Mesenchymal stem cell (in vitro differentiated cells and primary cell): Measurements from ENCODE around the gene CEP70.

ENCODE experiments used
- DNase-seq: peaks from one replicate; pipeline ENCODE4 v3.0.0-alpha.2; 2013
- H2AFZ ChIP-seq: one replicate; pipeline ENCODE4 v1.6.1; 2013; ENCODE audit warnings: low read depth, mild to moderate bottlenecking, control low read depth, inconsistent platforms, low read length, moderate library complexity
- H2AK5ac ChIP-seq: 2 replicates; pipeline ENCODE4 v1.6.1; 2013; ENCODE audit warnings: low read length, moderate library complexity, mild to moderate bottlenecking, inconsistent platforms; ENCODE audit not compliant: severe bottlenecking
- H2BK120ac ChIP-seq: one replicate; pipeline ENCODE4 v1.6.1; 2013; ENCODE audit warnings: low read depth, mild to moderate bottlenecking, inconsistent platforms, low read length, moderate library complexity
- H2BK12ac ChIP-seq, 2 experiments: one replicate each; pipeline ENCODE4 v1.6.1; 2013; ENCODE audit warnings: inconsistent platforms in 2 of 2, low read length in 2 of 2, mild to moderate bottlenecking in 2 of 2, moderate library complexity in 2 of 2, control low read depth in 1 of 2
- H2BK15ac ChIP-seq: one replicate; pipeline ENCODE4 v1.6.1; 2013; ENCODE audit warnings: mild to moderate bottlenecking, low read depth, inconsistent platforms; ENCODE audit not compliant: poor library complexity, severe bottlenecking
- H2BK5ac ChIP-seq: 2 replicates; pipeline ENCODE4 v1.6.1; 2013; ENCODE audit warnings: low read depth, mild to moderate bottlenecking, low read length, control low read depth, inconsistent platforms; ENCODE audit not compliant: poor library complexity, severe bottlenecking
- H3K14ac ChIP-seq, 2 experiments: one replicate each; pipeline ENCODE4 v1.6.1; 2013; ENCODE audit warnings: inconsistent platforms in 2 of 2, low read length in 2 of 2, control low read depth in 1 of 2, mild to moderate bottlenecking in 1 of 2, moderate library complexity in 1 of 2
- H3K18ac ChIP-seq, 2 experiments: one replicate each; pipeline ENCODE4 v1.6.1; 2013; ENCODE audit warnings: inconsistent platforms in 2 of 2, low read length in 2 of 2, control low read depth in 1 of 2, low read depth in 1 of 2, mild to moderate bottlenecking in 1 of 2
- H3K23ac ChIP-seq, 2 experiments: one replicate each; pipeline ENCODE4 v1.6.1; 2013; ENCODE audit warnings: inconsistent platforms in 2 of 2, low read length in 2 of 2, mild to moderate bottlenecking in 2 of 2, moderate library complexity in 2 of 2, control low read depth in 1 of 2
- H3K27ac ChIP-seq: 2 replicates; pipeline ENCODE4 v1.5.1; 2013; ENCODE audit warnings: mild to moderate bottlenecking, moderate library complexity, low read length, control low read depth, inconsistent platforms; ENCODE audit not compliant: poor library complexity, severe bottlenecking
- H3K27me3 ChIP-seq, 2 experiments: 2 replicates each; pipeline versions ENCODE4 v1.6.1 to v1.7.0; 2013; ENCODE audit warnings: low read length in 2 of 2, mild to moderate bottlenecking in 2 of 2, moderate library complexity in 2 of 2, control low read depth in 1 of 2, inconsistent platforms in 1 of 2; ENCODE audit not compliant: control insufficient read depth in 1 of 2, insufficient read depth in 1 of 2
- H3K36me3 ChIP-seq, 2 experiments: 2 replicates each; pipeline versions ENCODE4 v1.6.1 to v1.7.0; 2013; ENCODE audit warnings: low read length in 2 of 2, control low read depth in 1 of 2, inconsistent platforms in 1 of 2, low read depth in 1 of 2, mild to moderate bottlenecking in 1 of 2; ENCODE audit not compliant: insufficient read depth in 2 of 2, control insufficient read depth in 1 of 2
- H3K4ac ChIP-seq, 2 experiments: one replicate each; pipeline ENCODE4 v1.6.1; 2013; ENCODE audit warnings: inconsistent platforms in 2 of 2, low read length in 2 of 2, mild to moderate bottlenecking in 2 of 2, moderate library complexity in 2 of 2, control low read depth in 1 of 2, low read depth in 1 of 2
- H3K4me1 ChIP-seq: 2 replicates; pipeline ENCODE4 v1.6.1; 2013; ENCODE audit warnings: low read depth, low read length, control low read depth; ENCODE audit not compliant: control insufficient read depth, insufficient read depth
- H3K4me2 ChIP-seq: 2 replicates; pipeline ENCODE4 v1.6.1; 2013; ENCODE audit warnings: low read length, mild to moderate bottlenecking, inconsistent platforms; ENCODE audit not compliant: poor library complexity, severe bottlenecking
- H3K4me3 ChIP-seq, 2 experiments: 2 replicates each; pipeline versions ENCODE4 v1.5.1 to v1.7.0; 2013; ENCODE audit warnings: low read length in 2 of 2, mild to moderate bottlenecking in 2 of 2, control low read depth in 1 of 2, low read depth in 1 of 2; ENCODE audit not compliant: insufficient read depth in 1 of 2
- H3K79me1 ChIP-seq: replicated peaks from 2 replicates; pipeline ENCODE4 v1.6.1; 2013; ENCODE audit warnings: mild to moderate bottlenecking, control low read depth, low read length, inconsistent platforms; ENCODE audit not compliant: poor library complexity, severe bottlenecking
- H3K9ac ChIP-seq: 2 replicates; pipeline ENCODE4 v1.7.0; 2013; ENCODE audit warnings: mild to moderate bottlenecking, low read length, moderate library complexity
- H3K9me3 ChIP-seq: 2 replicates; pipeline ENCODE4 v1.7.0; 2013; ENCODE audit warnings: mild to moderate bottlenecking, low read length; ENCODE audit not compliant: control insufficient read depth
- H4K8ac ChIP-seq: one replicate; pipeline ENCODE4 v1.6.1; 2013; ENCODE audit warnings: inconsistent platforms, mild to moderate bottlenecking, low read length, moderate library complexity
- H4K91ac ChIP-seq: one replicate; pipeline ENCODE4 v1.6.1; 2013; ENCODE audit warnings: mild to moderate bottlenecking, low read length, inconsistent platforms
- WGBS: methylation state at CpG from one replicate; pipeline ENCODE4 v1.1.7; 2013; ENCODE audit warnings: mixed read lengths; 5-methylcytosine and 5-hydroxymethylcytosine counted together

Gene CEP70

DNA sequence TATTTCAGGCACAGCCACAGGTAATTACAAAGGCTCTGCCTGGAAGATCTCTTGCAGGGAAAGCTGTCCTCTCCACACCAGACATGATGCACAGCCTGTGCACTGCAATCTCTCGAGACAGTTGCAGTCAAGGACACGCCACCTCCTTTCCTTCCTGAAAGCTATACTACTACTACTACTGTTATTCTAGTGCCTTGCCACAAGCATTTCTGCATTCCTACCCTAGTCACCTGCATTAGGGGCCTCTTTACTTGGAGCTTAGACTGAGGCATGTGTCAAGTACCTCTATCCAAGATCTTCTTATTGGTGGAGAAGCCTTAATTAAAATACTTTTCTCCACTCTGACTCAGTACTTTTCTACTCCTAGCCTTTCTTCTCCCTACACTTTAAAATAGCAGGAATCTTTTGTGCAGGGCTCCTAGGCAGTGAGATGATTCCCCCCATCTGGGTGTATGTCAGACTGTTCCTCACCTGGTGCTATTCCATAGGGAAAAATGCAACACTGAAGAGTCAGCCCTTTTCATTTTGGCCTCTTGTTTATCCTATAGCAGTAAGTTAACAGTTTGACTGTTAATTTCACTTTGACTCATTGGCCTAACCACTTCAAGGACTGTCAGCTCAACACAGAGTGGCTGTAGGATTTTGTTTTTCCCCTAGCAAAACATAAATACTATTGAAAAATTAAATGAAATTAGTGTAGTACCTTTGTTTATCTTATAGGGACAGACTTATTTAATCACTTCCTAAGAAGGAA lies 80.8 kb downstream of the CEP70 start:
- H3K9ac ChIP-seq, result no peak overlapping the region
- no peak overlapping the region for H3K4me3 ChIP-seq
- H2AFZ ChIP-seq, result no peak overlapping the region
- no peak for DNase-seq
- H3K27ac ChIP-seq, result no peak overlapping the region
- H2BK15ac ChIP-seq, result no peak overlapping the region
- no peak overlapping the region for H4K8ac ChIP-seq
- no peaks in the 10 kb centered on the region for H3K4me1 ChIP-seq
- H3K9me3 ChIP-seq, result no peaks in the 10 kb centered on the region
- no peak overlapping the region for H3K18ac ChIP-seq
- H3K23ac ChIP-seq, result no peak overlapping the region
- no peak overlapping the region for H2BK120ac ChIP-seq
- 96% methylated on average over 2 of the region's 2 CpGs for WGBS
- H3K36me3 ChIP-seq, result no peaks in the 10 kb centered on the region
- no peak overlapping the region for H2AK5ac ChIP-seq
- H3K14ac ChIP-seq, result no peak overlapping the region
- no peaks in the 10 kb centered on the region for H3K27me3 ChIP-seq
- H4K91ac ChIP-seq, result no peak overlapping the region
- no peak overlapping the region for H3K4ac ChIP-seq
- H2BK5ac ChIP-seq, result no peak overlapping the region
- peaks cover 2% of the 10 kb centered on the region for H3K79me1 ChIP-seq
- no peak overlapping the region for H2BK12ac ChIP-seq
- no peak overlapping the region for H3K4me2 ChIP-seq

DNA sequence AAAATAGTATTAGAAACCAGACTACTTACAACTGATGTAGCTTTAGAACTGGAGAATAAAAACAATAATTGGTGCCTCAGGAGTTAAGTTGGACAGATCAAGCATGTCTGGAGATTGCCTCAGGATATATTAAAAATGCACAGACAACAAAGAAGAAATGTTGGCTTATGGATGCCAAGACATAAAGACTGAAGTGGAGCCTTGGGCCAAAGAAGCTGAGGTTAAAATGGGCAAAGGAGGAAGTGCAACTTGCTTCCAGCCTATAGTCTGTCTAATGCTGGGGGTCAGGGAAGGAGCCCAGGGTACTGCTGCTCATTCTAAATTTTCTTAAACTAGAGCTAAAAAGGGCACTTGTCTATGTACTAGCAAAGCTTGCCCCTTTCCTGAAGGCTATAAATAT lies 82.1 kb downstream of the CEP70 start:
- Histone ChIP-seq H4K91ac (no peak overlapping the region), H2BK120ac (no peak overlapping the region), H3K27me3 (no peaks in the 10 kb centered on the region), H3K9ac (no peak overlapping the region), H4K8ac (no peak overlapping the region), H3K4ac (no peak overlapping the region), H3K36me3 (no peaks in the 10 kb centered on the region), H2AK5ac (no peak overlapping the region), H2BK15ac (no peak overlapping the region), H3K4me1 (no peaks in the 10 kb centered on the region), H2BK5ac (no peak overlapping the region), H2AFZ (no peak overlapping the region), H3K23ac (no peak overlapping the region), H3K4me2 (no peak overlapping the region), H3K79me1 (peaks cover 2% of the 10 kb centered on the region), H3K14ac (no peak overlapping the region), H3K18ac (no peak overlapping the region), H3K4me3 (no peak overlapping the region), H2BK12ac (no peak overlapping the region), H3K27ac (no peak overlapping the region), H3K9me3 (no peaks in the 10 kb centered on the region)
- no peak for DNase-seq

- Histone ChIP-seq H3K27me3 (no peaks in the 10 kb centered on the region), H3K14ac (no peak overlapping the region), H2BK12ac (no peak overlapping the region), H3K4ac (no peak overlapping the region), H3K4me3 (no peak overlapping the region), H2AFZ (no peak overlapping the region), H2AK5ac (no peak overlapping the region), H3K36me3 (no peaks in the 10 kb centered on the region), H3K4me2 (no peak overlapping the region), H3K23ac (no peak overlapping the region), H4K91ac (no peak overlapping the region), H3K4me1 (no peaks in the 10 kb centered on the region), H4K8ac (no peak overlapping the region), H3K27ac (no peak overlapping the region), H3K18ac (no peak overlapping the region), H2BK15ac (no peak overlapping the region), H3K9ac (no peak overlapping the region), H2BK120ac (no peak overlapping the region), H3K79me1 (peaks cover 2% of the 10 kb centered on the region), H3K9me3 (no peaks in the 10 kb centered on the region), H2BK5ac (no peak overlapping the region)
- no peak for DNase-seq
- WGBS, result no CpG with 5 or more reads among the region's 2 CpGs
Observed at GRCh38 chr3:138509586-138509985, 84.5 kb downstream of the CEP70 start.

- H3K27ac ChIP-seq, result no peak overlapping the region
Observed at GRCh38 chr3:138507524-138507923, 86.5 kb downstream of the CEP70 start.

More at GRCh38 chr3:138507524-138507923, 86.5 kb downstream of the CEP70 start:
- Histone ChIP-seq H2AK5ac (no peak overlapping the region), H3K4me2 (no peak overlapping the region), H2BK120ac (no peak overlapping the region), H2BK5ac (no peak overlapping the region), H2BK12ac (no peak overlapping the region), H3K4me1 (no peaks in the 10 kb centered on the region), H3K79me1 (peaks cover 2% of the 10 kb centered on the region), H3K27me3 (no peaks in the 10 kb centered on the region), H4K8ac (no peak overlapping the region), H3K4ac (no peak overlapping the region), H3K36me3 (no peaks in the 10 kb centered on the region), H3K14ac (no peak overlapping the region), H4K91ac (no peak overlapping the region), H2BK15ac (no peak overlapping the region), H3K18ac (no peak overlapping the region), H3K9ac (no peak overlapping the region), H3K4me3 (no peak overlapping the region), H3K23ac (no peak overlapping the region), H3K9me3 (no peaks in the 10 kb centered on the region), H2AFZ (no peak overlapping the region)
- no peak for DNase-seq
- 100% methylated on average over 3 of the region's 3 CpGs for WGBS
